K562 (cell line): ENCODE data around the gene VN1R2. TPM values are rescaled to one million over a fixed set of nuclear protein-coding genes. Genes with fewer than 3 reads are reported as not detected.

Experiments
- ATAC-seq: fragments of 200-7000 bp; cut with Tn5 transposase; 3 replicates; pipeline ENCODE4 v1.9.1; 2020; ENCODE audit warnings: moderate library complexity
- BruUV-seq: library from RNA; stranded (reverse); fragments of 400-500 nt; replicated peaks from 2 replicates; lab custom pipeline; 2021; lab: Mats Ljungman, UMichigan
- CTCF ChIA-PET: fragments of 300-600 bp; formaldehyde crosslinking; extraction: SDS; loops from one replicate; lab custom pipeline; 2021; ENCODE audit warnings: low intra/inter-chr PET ratio; lab: Yijun Ruan, JAX
- POLR2A ChIA-PET: fragments of 300-600, 350-650 bp; sonication (Branson Sonifier 250); formaldehyde crosslinking; extraction: SDS; loops from one replicate; lab custom pipeline; 2021; ENCODE audit warnings: antibody characterized with exemption, inconsistent platforms; lab: Yijun Ruan, JAX
- DNase-seq, 4 experiments: peaks; one replicate each; pipeline versions ENCODE4 v3.0.0 to v3.0.0-alpha.2; 2011 to 2018; ENCODE audit warnings: low spot score in 3 of 4, mixed read lengths in 3 of 4; ENCODE audit errors: extremely low read depth in 1 of 4
- FAIRE-seq: peaks from 2 replicates; lab custom pipeline; 2011; peaks lifted over from hg19 to GRCh38; lab: Jason Lieb, UNC
- H2AFZ ChIP-seq: 2 replicates; pipeline ENCODE4 v1.6.0; 2011; ENCODE audit warnings: low read depth, low read length, control low read depth, inconsistent platforms
- H3K27ac ChIP-seq: fragments of 200-600 bp; 3 replicates; pipeline ENCODE4 v1.8.0; 2011; ENCODE audit warnings: low read depth, mild to moderate bottlenecking, control low read depth, inconsistent platforms, low read length, moderate library complexity, mixed read lengths; ENCODE audit errors: extremely low read depth
- H3K27me3 ChIP-seq, 2 experiments: fragments of 300-600 bp in 1 of 2; 2 replicates in 1 of 2; 3 replicates in 1 of 2; pipeline versions ENCODE4 v1.6.0 to v1.8.0; 2011; ENCODE audit warnings: inconsistent platforms in 2 of 2, low read length in 2 of 2, mild to moderate bottlenecking in 1 of 2, mixed read lengths in 1 of 2, moderate library complexity in 1 of 2; ENCODE audit not compliant: control insufficient read depth in 2 of 2, insufficient read depth in 2 of 2
- H3K36me3 ChIP-seq: fragments of 300-600 bp; 3 replicates; pipeline ENCODE4 v1.8.0; 2011; ENCODE audit warnings: mild to moderate bottlenecking, low read length, inconsistent platforms; ENCODE audit not compliant: control insufficient read depth, insufficient read depth
- H3K4me1 ChIP-seq, 2 experiments: fragments of 200-600 bp in 1 of 2; replicated peaks in 1 of 2; 2 replicates in 1 of 2; 3 replicates in 1 of 2; pipeline versions ENCODE4 v1.5.1 to v1.8.0; 2011; ENCODE audit warnings: inconsistent platforms in 2 of 2, low read length in 2 of 2, mild to moderate bottlenecking in 1 of 2, mixed read lengths in 1 of 2, moderate library complexity in 1 of 2; ENCODE audit not compliant: control insufficient read depth in 2 of 2, insufficient read depth in 2 of 2
- H3K4me2 ChIP-seq: 2 replicates; pipeline ENCODE4 v1.6.1; 2011; ENCODE audit warnings: low read length, control low read depth, inconsistent platforms, mixed read lengths; ENCODE audit not compliant: insufficient read depth
- H3K4me3 ChIP-seq: fragments of 200-600 bp; sonication (generic), shearing (Covaris generic); 2 replicates; pipeline ENCODE4 v1.5.1; 2016; ENCODE audit warnings: control low read depth, inconsistent platforms
- H3K79me2 ChIP-seq: fragments of 200-600 bp; 3 replicates; pipeline ENCODE4 v1.8.0; 2011; ENCODE audit warnings: low read length, inconsistent platforms; ENCODE audit not compliant: control insufficient read depth, insufficient read depth
- H3K9ac ChIP-seq, 2 experiments: 2 replicates each; pipeline versions ENCODE4 v1.6.0 to v1.6.1; 2011; ENCODE audit warnings: low read depth in 2 of 2, low read length in 2 of 2, control low read depth in 1 of 2, inconsistent platforms in 1 of 2, mild to moderate bottlenecking in 1 of 2, mixed read lengths in 1 of 2; ENCODE audit not compliant: insufficient read depth in 1 of 2
- H3K9me1 ChIP-seq: one replicate; pipeline ENCODE4 v1.6.0; 2011; ENCODE audit warnings: inconsistent platforms, mild to moderate bottlenecking, low read length, moderate library complexity; ENCODE audit not compliant: control insufficient read depth, insufficient read depth
- H3K9me3 ChIP-seq: replicated peaks from 2 replicates; pipeline ENCODE4 v1.5.1; 2011; ENCODE audit warnings: low read depth, low read length, inconsistent platforms; ENCODE audit not compliant: control insufficient read depth, insufficient read depth
- H4K20me1 ChIP-seq: replicated peaks from 2 replicates; pipeline ENCODE4 v1.6.1; 2011; ENCODE audit warnings: low read length, inconsistent platforms, mixed read lengths; ENCODE audit not compliant: control insufficient read depth, insufficient read depth
- CAMTA2 ChIP-seq: fragments of 250-450 bp; sonication (Bioruptor Pico); conservative IDR thresholded peaks from 2 replicates; pipeline ENCODE4 v1.5.1; 2022
- CBFB ChIP-seq: sonication (generic); formaldehyde crosslinking; IDR thresholded peaks from 2 replicates; pipeline ENCODE4 v1.4.0; 2020; ENCODE audit warnings: mild to moderate bottlenecking, missing genetic modification reagents
- CXXC5 ChIP-seq: fragments of 250-450 bp; sonication (Bioruptor Pico); IDR thresholded peaks from 2 replicates; pipeline ENCODE4 v1.8.0; 2022; ENCODE audit warnings: inconsistent platforms, mild to moderate bottlenecking, moderate library complexity
- ETS2 ChIP-seq: IDR thresholded peaks from 2 replicates; pipeline ENCODE4 v1.6.1; 2016; ENCODE audit warnings: borderline replicate concordance, missing genetic modification characterization, mild to moderate bottlenecking, moderate library complexity, missing compliant biosample characterization; ENCODE audit not compliant: poor library complexity, severe bottlenecking
- FOS ChIP-seq: IDR thresholded peaks from 3 replicates; pipeline ENCODE4 v1.6.1; 2011; ENCODE audit not compliant: insufficient read length; ENCODE audit errors: extremely low read depth
- NR1H2 ChIP-seq: sonication (generic); formaldehyde crosslinking; IDR thresholded peaks from 2 replicates; pipeline ENCODE4 v1.4.0; 2020; ENCODE audit warnings: mild to moderate bottlenecking, missing genetic modification reagents
- SMARCB1 ChIP-seq: IDR thresholded peaks from 2 replicates; pipeline ENCODE4 v1.6.1; 2011; ENCODE audit warnings: improper control_type of control experiment, low read depth; ENCODE audit not compliant: insufficient read length
- SP2 ChIP-seq: IDR thresholded peaks from 2 replicates; pipeline ENCODE4 v1.6.1; 2011; ENCODE audit warnings: mild to moderate bottlenecking, low read depth, low read length, moderate library complexity; ENCODE audit not compliant: poor library complexity, severe bottlenecking; ENCODE audit errors: extremely low read depth
- TAL1 ChIP-seq: fragments of 450-650 bp; IDR thresholded peaks from 2 replicates; pipeline ENCODE4 v1.6.1; 2016; ENCODE audit warnings: mild to moderate bottlenecking
- ZNF12 ChIP-seq: sonication (generic); formaldehyde crosslinking; IDR thresholded peaks from 2 replicates; pipeline ENCODE4 v1.4.0; 2020; ENCODE audit warnings: mild to moderate bottlenecking, missing genetic modification reagents
- ZNF175 ChIP-seq: fragments of 200-800 bp; sonication (Bioruptor generic); IDR thresholded peaks from 2 replicates; pipeline ENCODE4 v1.6.1; 2016; ENCODE audit warnings: low read depth, mild to moderate bottlenecking, missing genetic modification characterization, missing compliant biosample characterization
- ZNF41 ChIP-seq: fragments of 250-450 bp; sonication (Bioruptor Pico); conservative IDR thresholded peaks from 2 replicates; pipeline ENCODE4 v1.4.0; 2020; ENCODE audit warnings: mild to moderate bottlenecking
- WGBS: fragments of 100-300 bp; shearing (Covaris generic); methylation state at CpG from one replicate; pipeline ENCODE4 v1.1.6; 2016; ENCODE audit warnings: low coverage, mixed read lengths; ENCODE audit not compliant: insufficient coverage; ENCODE audit errors: missing lambda C conversion rate; 5-methylcytosine and 5-hydroxymethylcytosine counted together
- in situ Hi-C: fragments of 300-500 bp; cut with MboI; formaldehyde crosslinking; loops from 4 replicates; pipeline ENCODE4 v1.15.0; 2018; ENCODE audit warnings: inconsistent platforms, mixed read lengths
- intact Hi-C: fragments of 100-400 bp; cut with micrococcal nuclease; formaldehyde crosslinking; loops from 2 replicates; pipeline ENCODE4 v1.14.2; 2022
- polyA plus RNA-seq, 8 experiments: library from polyadenylated mRNA; depleted of rRNA in 4 of 8; stranded (reverse) in 5 of 8; unstranded in 3 of 8; fragments of >200 nt; fragmentation: Nextera tagmentation in 2 of 8; fragmentation: Illumina TruSeq in 1 of 8; extraction: Ambion mirVana in 2 of 8; extraction: Trizol in 1 of 8; gene quantifications; 2 replicates each; pipeline versions ENCODE4 v1.2.1 to v1.2.3, GENCODE V29; 2011 to 2014; ENCODE audit warnings: inconsistent platforms in 1 of 8, missing spikeins in 1 of 8
- total RNA-seq, 7 experiments: library from RNA; depleted of rRNA in 6 of 7; stranded (reverse); fragments of >200 nt in 6 of 7; fragmentation: Illumina TruSeq in 2 of 7; extraction: Trizol in 2 of 7; gene quantifications; 2 replicates each; pipeline versions ENCODE4 v1.2.1 to v1.2.3, GENCODE V29; 2011 to 2021; ENCODE audit warnings: low replicate concordance in 1 of 7
- TF ChIP-seq, protein P1 (sequence below): fragments of 450-650 bp; conservative IDR thresholded peaks from 2 replicates; pipeline ENCODE4 v1.6.1; 2016; ENCODE audit warnings: missing genetic modification characterization, low read depth, mild to moderate bottlenecking, missing compliant biosample characterization, moderate library complexity
- TF ChIP-seq, protein P2 (sequence below): fragments of 250-450 bp; sonication (Bioruptor Pico); IDR thresholded peaks from 2 replicates; pipeline ENCODE4 v1.8.0; 2022; ENCODE audit warnings: moderate library complexity, mild to moderate bottlenecking, inconsistent platforms

VN1R2 gene
- total and polyA plus RNA-seq, 9 of the 15 experiments (the other 6 are each of a cell fraction or from before 2014, with no cell fraction given) = not detected

DNA sequence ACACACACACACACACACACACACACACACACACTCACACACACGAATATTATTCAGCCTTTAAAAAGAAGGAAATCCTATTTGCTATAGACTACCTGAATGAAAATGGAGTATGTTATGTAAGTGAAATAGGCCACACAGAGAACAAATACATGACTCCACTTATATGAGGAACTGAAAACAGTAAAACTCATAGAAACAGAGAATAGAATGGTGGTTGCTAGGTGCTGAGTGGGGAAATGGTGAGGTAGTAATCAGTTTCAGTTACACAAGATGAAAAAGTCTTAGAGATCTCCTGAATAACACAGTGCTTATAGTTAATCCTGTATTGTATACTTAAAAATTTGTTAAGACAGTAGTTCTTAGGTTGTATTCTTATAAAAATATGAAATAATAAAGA, 11.6 kb upstream of the VN1R2 start:
- Histone ChIP-seq H4K20me1 (no peaks in the 10 kb centered on the region), H3K79me2 (no peaks in the 10 kb centered on the region), H3K9me1 (no peaks in the 10 kb centered on the region), H3K4me2 (no peak overlapping the region), H3K4me1 (no peaks in the 10 kb centered on the region), H3K36me3 (no peaks in the 10 kb centered on the region), H3K9ac (no peak overlapping the region), H3K9me3 (no peaks in the 10 kb centered on the region; the same call in 1 of the 2 replicates), H3K27me3 (no peaks in the 10 kb centered on the region), H3K4me3 (no peak overlapping the region), H3K27ac (no peak overlapping the region), H2AFZ (no peak overlapping the region)
- BruUV-seq = no TSS peak
- TF ChIP-seq NR1H2 (CRISPR knock-in tag) (no peak), CBFB (CRISPR knock-in tag) (no peak), ZNF175 (no peak), CAMTA2 (CRISPR knock-in tag) (no peak), ZNF41 (CRISPR knock-in tag) (no peak), ETS2 (no peak), FOS (no peak), ZNF12 (no peak), SP2 (no peak), SMARCB1 (no peak), TAL1 (no peak), CXXC5 (CRISPR knock-in tag) (no peak)
- TF ChIP-seq, protein P1, sequence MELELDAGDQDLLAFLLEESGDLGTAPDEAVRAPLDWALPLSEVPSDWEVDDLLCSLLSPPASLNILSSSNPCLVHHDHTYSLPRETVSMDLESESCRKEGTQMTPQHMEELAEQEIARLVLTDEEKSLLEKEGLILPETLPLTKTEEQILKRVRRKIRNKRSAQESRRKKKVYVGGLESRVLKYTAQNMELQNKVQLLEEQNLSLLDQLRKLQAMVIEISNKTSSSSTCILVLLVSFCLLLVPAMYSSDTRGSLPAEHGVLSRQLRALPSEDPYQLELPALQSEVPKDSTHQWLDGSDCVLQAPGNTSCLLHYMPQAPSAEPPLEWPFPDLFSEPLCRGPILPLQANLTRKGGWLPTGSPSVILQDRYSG (tag) = no peak
- TF ChIP-seq, protein P2, sequence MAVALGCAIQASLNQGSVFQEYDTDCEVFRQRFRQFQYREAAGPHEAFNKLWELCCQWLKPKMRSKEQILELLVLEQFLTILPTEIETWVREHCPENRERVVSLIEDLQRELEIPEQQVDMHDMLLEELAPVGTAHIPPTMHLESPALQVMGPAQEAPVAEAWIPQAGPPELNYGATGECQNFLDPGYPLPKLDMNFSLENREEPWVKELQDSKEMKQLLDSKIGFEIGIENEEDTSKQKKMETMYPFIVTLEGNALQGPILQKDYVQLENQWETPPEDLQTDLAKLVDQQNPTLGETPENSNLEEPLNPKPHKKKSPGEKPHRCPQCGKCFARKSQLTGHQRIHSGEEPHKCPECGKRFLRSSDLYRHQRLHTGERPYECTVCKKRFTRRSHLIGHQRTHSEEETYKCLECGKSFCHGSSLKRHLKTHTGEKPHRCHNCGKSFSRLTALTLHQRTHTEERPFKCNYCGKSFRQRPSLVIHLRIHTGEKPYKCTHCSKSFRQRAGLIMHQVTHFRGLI (CRISPR knock-in tag) = no peak
- in situ Hi-C loops (no loop called here), intact Hi-C loops (no loop called here)
- POLR2A ChIA-PET = no interaction called here
- FAIRE-seq (no peak), DNase-seq (no peak), ATAC-seq (no peak)
- CTCF ChIA-PET = no interaction called here
- WGBS = 0% methylated on average over 1 of the region's 1 CpG
